Measurements from ENCODE around the gene WNT10A.

GRCh38 chr2:218881744-218882460 is 1.2 kb downstream of the WNT10A start:
- TF ChIP-seq, protein P1, sequence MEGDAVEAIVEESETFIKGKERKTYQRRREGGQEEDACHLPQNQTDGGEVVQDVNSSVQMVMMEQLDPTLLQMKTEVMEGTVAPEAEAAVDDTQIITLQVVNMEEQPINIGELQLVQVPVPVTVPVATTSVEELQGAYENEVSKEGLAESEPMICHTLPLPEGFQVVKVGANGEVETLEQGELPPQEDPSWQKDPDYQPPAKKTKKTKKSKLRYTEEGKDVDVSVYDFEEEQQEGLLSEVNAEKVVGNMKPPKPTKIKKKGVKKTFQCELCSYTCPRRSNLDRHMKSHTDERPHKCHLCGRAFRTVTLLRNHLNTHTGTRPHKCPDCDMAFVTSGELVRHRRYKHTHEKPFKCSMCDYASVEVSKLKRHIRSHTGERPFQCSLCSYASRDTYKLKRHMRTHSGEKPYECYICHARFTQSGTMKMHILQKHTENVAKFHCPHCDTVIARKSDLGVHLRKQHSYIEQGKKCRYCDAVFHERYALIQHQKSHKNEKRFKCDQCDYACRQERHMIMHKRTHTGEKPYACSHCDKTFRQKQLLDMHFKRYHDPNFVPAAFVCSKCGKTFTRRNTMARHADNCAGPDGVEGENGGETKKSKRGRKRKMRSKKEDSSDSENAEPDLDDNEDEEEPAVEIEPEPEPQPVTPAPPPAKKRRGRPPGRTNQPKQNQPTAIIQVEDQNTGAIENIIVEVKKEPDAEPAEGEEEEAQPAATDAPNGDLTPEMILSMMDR (IDR thresholded peaks at IDR 0.05; ENCODE audit: insufficient read depth, low read depth, low read length), result no peak
- TF ChIP-seq EZH2 (IDR thresholded peaks at IDR 0.05; ENCODE audit: insufficient read depth, low read length), result no peak
